HepG2 (cell line): Measurements from ENCODE around the gene SLC25A22. TPM values are rescaled to one million over a fixed set of nuclear protein-coding genes. Genes with fewer than 3 reads are reported as not detected.

Experiments
- ATAC-seq: fragments of 200-7000 bp; cut with Tn5 transposase; 3 replicates; pipeline ENCODE4 v1.9.1; 2020; ENCODE audit warnings: mild to moderate bottlenecking, moderate library complexity
- BruUV-seq: library from RNA; stranded (reverse); fragments of 400-500 nt; replicated peaks from 2 replicates; lab custom pipeline; 2021; lab: Mats Ljungman, UMichigan
- CTCF ChIA-PET: fragments of 300-600 bp; formaldehyde crosslinking; extraction: SDS; loops from one replicate; lab custom pipeline; 2021; ENCODE audit warnings: low total read pairs, inconsistent platforms, low intra/inter-chr PET ratio; lab: Yijun Ruan, JAX
- POLR2A ChIA-PET: fragments of 350-600 bp; sonication (Branson Sonifier 250); formaldehyde crosslinking; loops from one replicate; lab custom pipeline; 2020; ENCODE audit warnings: antibody characterized with exemption, inconsistent platforms; lab: Yijun Ruan, JAX
- DNase-seq: peaks from one replicate; pipeline ENCODE4 v3.0.0-alpha.2; 2015; ENCODE audit warnings: low spot score
- FAIRE-seq: peaks from 3 replicates; lab custom pipeline; 2011; peaks lifted over from hg19 to GRCh38; lab: Jason Lieb, UNC
- H2AFZ ChIP-seq: one replicate; pipeline ENCODE4 v1.6.1; 2011; ENCODE audit warnings: low read length, inconsistent platforms
- H3K27ac ChIP-seq: fragments of 300-600 bp; 3 replicates; pipeline ENCODE4 v1.8.0; 2011; ENCODE audit warnings: mixed run types, mild to moderate bottlenecking, mixed read lengths, low read length, inconsistent platforms; ENCODE audit not compliant: insufficient read depth; ENCODE audit errors: extremely low read length
- H3K27me3 ChIP-seq, 2 experiments: fragments of 200-600 bp in 1 of 2; 2 replicates in 1 of 2; 3 replicates in 1 of 2; pipeline versions ENCODE4 v1.6.0 to v1.8.0; 2011; ENCODE audit warnings: low read length in 2 of 2, mild to moderate bottlenecking in 2 of 2, moderate library complexity in 2 of 2, inconsistent platforms in 1 of 2; ENCODE audit not compliant: insufficient read depth in 2 of 2, control insufficient read depth in 1 of 2
- H3K36me3 ChIP-seq, 2 experiments: fragments of 200-600 bp in 1 of 2; replicated peaks in 1 of 2; 2 replicates in 1 of 2; 3 replicates in 1 of 2; pipeline versions ENCODE4 v1.5.1 to v1.8.0; 2011; ENCODE audit warnings: low read length in 2 of 2, inconsistent platforms in 1 of 2; ENCODE audit not compliant: insufficient read depth in 2 of 2, control insufficient read depth in 1 of 2
- H3K4me1 ChIP-seq: 2 replicates; pipeline ENCODE4 v1.5.1; 2012; ENCODE audit warnings: low read length, inconsistent platforms; ENCODE audit not compliant: insufficient read depth
- H3K4me2 ChIP-seq: 2 replicates; pipeline ENCODE4 v1.6.0; 2011; ENCODE audit warnings: low read depth, low read length, inconsistent platforms
- H3K4me3 ChIP-seq, 3 experiments: fragments of 200-600 bp in 1 of 3; sonication (generic), shearing (Covaris generic) in 1 of 3; replicated peaks in 1 of 3; 2 replicates each; pipeline ENCODE4 v1.5.1; 2011 to 2016; ENCODE audit warnings: low read length in 3 of 3, inconsistent platforms in 2 of 3, low read depth in 2 of 3, mild to moderate bottlenecking in 2 of 3, control low read depth in 1 of 3, mixed read lengths in 1 of 3; ENCODE audit not compliant: insufficient read depth in 1 of 3
- H3K79me2 ChIP-seq: one replicate; pipeline ENCODE4 v1.6.1; 2011; ENCODE audit warnings: low read length, inconsistent platforms; ENCODE audit not compliant: insufficient read depth
- H3K9ac ChIP-seq: 2 replicates; pipeline ENCODE4 v1.6.0; 2011; ENCODE audit warnings: mild to moderate bottlenecking, low read depth, low read length, inconsistent platforms; ENCODE audit not compliant: insufficient read depth
- H3K9me3 ChIP-seq: 2 replicates; pipeline ENCODE4 v1.5.1; 2012; ENCODE audit warnings: mild to moderate bottlenecking, low read length
- H4K20me1 ChIP-seq: 2 replicates; pipeline ENCODE4 v1.6.0; 2011; ENCODE audit warnings: inconsistent platforms, mild to moderate bottlenecking, low read length, moderate library complexity; ENCODE audit not compliant: insufficient read depth
- ATF4 ChIP-seq, 2 experiments: fragments of 450-650 bp in 1 of 2; sonication (generic) in 1 of 2; formaldehyde crosslinking; IDR thresholded peaks; 2 replicates each; pipeline versions ENCODE4 v1.5.0 to v1.8.0; 2020 to 2022; ENCODE audit warnings: mild to moderate bottlenecking in 1 of 2, missing genetic modification reagents in 1 of 2
- ATF5 ChIP-seq: sonication (generic); formaldehyde crosslinking; IDR thresholded peaks from 2 replicates; pipeline ENCODE4 v1.4.0; 2020; ENCODE audit warnings: mild to moderate bottlenecking, low read depth, missing genetic modification reagents
- CCDC6 ChIP-seq: sonication (generic); formaldehyde crosslinking; IDR thresholded peaks from 2 replicates; pipeline ENCODE4 v1.8.1; 2022; ENCODE audit warnings: mild to moderate bottlenecking, missing genetic modification reagents, moderate library complexity
- CHCHD3 ChIP-seq: sonication (generic); formaldehyde crosslinking; IDR thresholded peaks from 2 replicates; pipeline ENCODE4 v1.8.0; 2022; ENCODE audit warnings: mild to moderate bottlenecking, missing genetic modification reagents, moderate library complexity
- FIP1L1 ChIP-seq: fragments of 200-400 bp; formaldehyde crosslinking; IDR thresholded peaks from 2 replicates; pipeline ENCODE4 v1.6.1; 2018; ENCODE audit warnings: low read depth, mild to moderate bottlenecking, low read length, moderate library complexity, borderline replicate concordance; ENCODE audit not compliant: insufficient read depth
- FOXJ3 ChIP-seq: sonication (generic); formaldehyde crosslinking; IDR thresholded peaks from 2 replicates; pipeline ENCODE4 v1.4.0; 2020; ENCODE audit warnings: missing genetic modification reagents, mild to moderate bottlenecking, borderline replicate concordance
- HDAC6 ChIP-seq: fragments of 200-600 bp; sonication (generic); IDR thresholded peaks from 2 replicates; pipeline ENCODE4 v1.7.0; 2017; ENCODE audit warnings: mild to moderate bottlenecking, antibody characterized with exemption, low read length, low read depth
- KDM2A ChIP-seq: sonication (generic); formaldehyde crosslinking; IDR thresholded peaks from 2 replicates; pipeline ENCODE4 v1.4.0; 2020; ENCODE audit warnings: low read depth, missing genetic modification reagents, borderline replicate concordance
- POLR2AphosphoS2 ChIP-seq: IDR thresholded peaks from 2 replicates; pipeline ENCODE4 v1.6.1; 2011; ENCODE audit warnings: low read depth, low read length, improper control_type of control experiment
- POLR2AphosphoS5 ChIP-seq: IDR thresholded peaks from 2 replicates; pipeline ENCODE4 v1.6.1; 2012; ENCODE audit warnings: low read depth, low read length
- SMAD9 ChIP-seq: sonication (generic); formaldehyde crosslinking; IDR thresholded peaks from 2 replicates; pipeline ENCODE4 v1.5.1; 2020; ENCODE audit warnings: mild to moderate bottlenecking, missing genetic modification reagents
- SRSF4 ChIP-seq: fragments of 200-400 bp; formaldehyde crosslinking; IDR thresholded peaks from one replicate; pipeline ENCODE4 v1.6.1; 2018; ENCODE audit warnings: mild to moderate bottlenecking, low read depth, low read length, moderate library complexity; ENCODE audit not compliant: poor library complexity, severe bottlenecking
- ZC3H13 ChIP-seq: sonication (generic); formaldehyde crosslinking; IDR thresholded peaks from 2 replicates; pipeline ENCODE4 v1.8.1; 2023; ENCODE audit warnings: mild to moderate bottlenecking, missing genetic modification reagents, moderate library complexity
- ZFP37 ChIP-seq: sonication (generic); formaldehyde crosslinking; IDR thresholded peaks from 2 replicates; pipeline ENCODE4 v1.4.0; 2020; ENCODE audit warnings: missing genetic modification reagents, borderline replicate concordance
- ZNF207 ChIP-seq: fragments of 450-650 bp; IDR thresholded peaks from 2 replicates; pipeline ENCODE4 v1.6.1; 2016; ENCODE audit warnings: antibody characterized with exemption, borderline replicate concordance
- ZNF569 ChIP-seq: sonication (generic); formaldehyde crosslinking; IDR thresholded peaks from 2 replicates; pipeline ENCODE4 v1.5.0; 2020; ENCODE audit warnings: mild to moderate bottlenecking, missing genetic modification reagents, moderate library complexity, borderline replicate concordance
- WGBS: methylation state at CpG from one replicate; pipeline ENCODE4 v1.1.6; 2017; ENCODE audit warnings: low lambda C conversion rate; 5-methylcytosine and 5-hydroxymethylcytosine counted together
- in situ Hi-C: cut with HindIII; loops from 2 replicates; pipeline ENCODE4 v1.10.0; 2017; ENCODE audit warnings: low pct_unique_long_range_greater_than_20kb; ENCODE audit not compliant: extremely low pct_ligation_motif_present
- intact Hi-C: fragments of 100-400 bp; cut with micrococcal nuclease; formaldehyde crosslinking; loops from one replicate; pipeline ENCODE4 v1.10.0; 2022; ENCODE audit not compliant: unreplicated experiment
- polyA plus RNA-seq, 8 experiments: library from polyadenylated mRNA; depleted of rRNA in 3 of 8; stranded (reverse) in 7 of 8; unstranded in 1 of 8; fragments of >200 nt; fragmentation: Illumina TruSeq in 4 of 8; extraction: Trizol in 4 of 8; gene quantifications; 2 replicates each; pipeline versions ENCODE4 v1.2.1 to v1.2.3, GENCODE V29; 2011 to 2016; ENCODE audit warnings: low read depth in 4 of 8, missing spikeins in 1 of 8, mixed read lengths in 1 of 8; ENCODE audit not compliant: insufficient read depth in 1 of 8
- total RNA-seq, 5 experiments: library from RNA; depleted of rRNA; stranded (reverse); fragments of >200 nt; fragmentation: Illumina TruSeq; extraction: Trizol; gene quantifications; 2 replicates each; pipeline ENCODE4 v1.2.3, GENCODE V29; 2016; ENCODE audit warnings: low read depth in 1 of 5
- TF ChIP-seq, protein P1 (sequence below): sonication (generic); formaldehyde crosslinking; IDR thresholded peaks from 2 replicates; pipeline ENCODE4 v1.4.0; 2020; ENCODE audit warnings: missing genetic modification reagents

The SLC25A22 gene
- total and polyA plus RNA-seq, 2 of the 13 experiments (the other 11 are each of a cell fraction or from before 2014, with no cell fraction given), result 12.4 to 19.2 TPM

DNA sequence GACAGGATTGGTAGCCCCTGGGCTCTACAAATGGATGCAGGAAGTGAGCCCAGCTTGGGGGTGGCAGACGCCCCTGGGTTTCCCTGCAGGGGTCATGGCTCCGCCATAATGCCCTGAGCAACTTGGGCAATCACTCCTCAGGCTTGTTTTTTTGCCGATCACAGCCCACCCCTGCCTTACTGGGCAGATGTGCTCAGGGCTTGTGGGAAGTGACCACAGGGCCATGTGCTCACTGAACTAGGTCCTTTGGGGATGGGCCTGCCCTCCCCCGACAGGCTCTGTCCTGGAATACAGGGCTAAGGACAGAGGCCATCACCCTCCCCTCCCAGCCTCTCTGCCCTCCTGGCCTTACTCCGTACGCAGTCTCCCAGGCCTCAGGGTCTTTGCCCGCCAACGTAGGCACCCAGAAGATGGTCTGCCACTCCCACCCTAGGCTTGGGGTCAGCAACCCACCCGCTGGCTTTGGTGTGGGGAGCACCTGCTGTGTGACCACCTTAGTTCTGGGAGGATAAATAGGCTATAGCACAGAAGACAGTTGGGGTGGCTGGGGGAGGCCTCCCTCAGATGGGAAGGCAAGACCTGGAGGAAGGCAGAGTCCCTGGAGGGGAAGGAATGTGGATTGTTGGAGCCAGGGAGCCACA is 15.5 kb upstream of the SLC25A22 start:
- no peak for DNase-seq
- peaks cover 24% of the 10 kb centered on the region for H4K20me1 ChIP-seq
- H3K4me1 ChIP-seq, result peaks cover 37% of the 10 kb centered on the region
- ChIA-PET POLR2A (interaction anchor here (0.9 to 1.9 kb wide), 2 partner anchors 8 to 30 kb away, joined by 3 to 9 read pairs; no protein-coding TSS in a partner anchor), CTCF (no interaction called here)
- H3K4me2 ChIP-seq, result no peak overlapping the region
- H2AFZ ChIP-seq, result no peak overlapping the region
- in situ Hi-C loops, result no loop called here
- peaks cover 19 to 27% of the 10 kb centered on the region in 2 experiments for H3K36me3 ChIP-seq
- H3K9ac ChIP-seq, result no peak overlapping the region
- H3K27ac ChIP-seq, result no peak overlapping the region
- H3K9me3 ChIP-seq, result no peaks in the 10 kb centered on the region
- WGBS, result 88% methylated on average over 9 of the region's 9 CpGs
- H3K27me3 ChIP-seq, result no peaks in the 10 kb centered on the region; a peak in 1 of 5 replicates
- peaks cover 26% of the 10 kb centered on the region for H3K79me2 ChIP-seq
- FAIRE-seq, result no peak
- no peak for ATAC-seq
- intact Hi-C loops, result no loop called here
- no peak overlapping the region for H3K4me3 ChIP-seq
- no TSS peak for BruUV-seq
- 0 out of 2 replicates have a peak, but pooled peaks have one; percentile 59 for TF ChIP-seq ZC3H13 (CRISPR knock-in tag)
- TF ChIP-seq HDAC6, result no peak
- peak; percentile 33; the same call in 1 of the 2 replicates for TF ChIP-seq POLR2AphosphoS5
- TF ChIP-seq ATF4 (CRISPR knock-in tag; IDR thresholded peaks at IDR 0.05), result no peak
- peak; percentile 82; the same call in 1 of the 2 replicates for TF ChIP-seq POLR2AphosphoS2
- no peak for TF ChIP-seq ZNF569
- no peak for TF ChIP-seq FIP1L1
- TF ChIP-seq SMAD9 (CRISPR knock-in tag), result no peak; the same call in 1 of the 2 replicates
- TF ChIP-seq CHCHD3 (CRISPR knock-in tag), result no peak
- no peak for TF ChIP-seq CCDC6 (CRISPR knock-in tag)
- no peak for TF ChIP-seq SRSF4
- no peak for TF ChIP-seq ZNF207
- no peak for TF ChIP-seq ATF5 (CRISPR knock-in tag)
- TF ChIP-seq ZFP37 (CRISPR knock-in tag), result no peak
- peak; percentile 17; the same call in 1 of the 2 replicates for TF ChIP-seq KDM2A (CRISPR knock-in tag)
- TF ChIP-seq, protein P1, sequence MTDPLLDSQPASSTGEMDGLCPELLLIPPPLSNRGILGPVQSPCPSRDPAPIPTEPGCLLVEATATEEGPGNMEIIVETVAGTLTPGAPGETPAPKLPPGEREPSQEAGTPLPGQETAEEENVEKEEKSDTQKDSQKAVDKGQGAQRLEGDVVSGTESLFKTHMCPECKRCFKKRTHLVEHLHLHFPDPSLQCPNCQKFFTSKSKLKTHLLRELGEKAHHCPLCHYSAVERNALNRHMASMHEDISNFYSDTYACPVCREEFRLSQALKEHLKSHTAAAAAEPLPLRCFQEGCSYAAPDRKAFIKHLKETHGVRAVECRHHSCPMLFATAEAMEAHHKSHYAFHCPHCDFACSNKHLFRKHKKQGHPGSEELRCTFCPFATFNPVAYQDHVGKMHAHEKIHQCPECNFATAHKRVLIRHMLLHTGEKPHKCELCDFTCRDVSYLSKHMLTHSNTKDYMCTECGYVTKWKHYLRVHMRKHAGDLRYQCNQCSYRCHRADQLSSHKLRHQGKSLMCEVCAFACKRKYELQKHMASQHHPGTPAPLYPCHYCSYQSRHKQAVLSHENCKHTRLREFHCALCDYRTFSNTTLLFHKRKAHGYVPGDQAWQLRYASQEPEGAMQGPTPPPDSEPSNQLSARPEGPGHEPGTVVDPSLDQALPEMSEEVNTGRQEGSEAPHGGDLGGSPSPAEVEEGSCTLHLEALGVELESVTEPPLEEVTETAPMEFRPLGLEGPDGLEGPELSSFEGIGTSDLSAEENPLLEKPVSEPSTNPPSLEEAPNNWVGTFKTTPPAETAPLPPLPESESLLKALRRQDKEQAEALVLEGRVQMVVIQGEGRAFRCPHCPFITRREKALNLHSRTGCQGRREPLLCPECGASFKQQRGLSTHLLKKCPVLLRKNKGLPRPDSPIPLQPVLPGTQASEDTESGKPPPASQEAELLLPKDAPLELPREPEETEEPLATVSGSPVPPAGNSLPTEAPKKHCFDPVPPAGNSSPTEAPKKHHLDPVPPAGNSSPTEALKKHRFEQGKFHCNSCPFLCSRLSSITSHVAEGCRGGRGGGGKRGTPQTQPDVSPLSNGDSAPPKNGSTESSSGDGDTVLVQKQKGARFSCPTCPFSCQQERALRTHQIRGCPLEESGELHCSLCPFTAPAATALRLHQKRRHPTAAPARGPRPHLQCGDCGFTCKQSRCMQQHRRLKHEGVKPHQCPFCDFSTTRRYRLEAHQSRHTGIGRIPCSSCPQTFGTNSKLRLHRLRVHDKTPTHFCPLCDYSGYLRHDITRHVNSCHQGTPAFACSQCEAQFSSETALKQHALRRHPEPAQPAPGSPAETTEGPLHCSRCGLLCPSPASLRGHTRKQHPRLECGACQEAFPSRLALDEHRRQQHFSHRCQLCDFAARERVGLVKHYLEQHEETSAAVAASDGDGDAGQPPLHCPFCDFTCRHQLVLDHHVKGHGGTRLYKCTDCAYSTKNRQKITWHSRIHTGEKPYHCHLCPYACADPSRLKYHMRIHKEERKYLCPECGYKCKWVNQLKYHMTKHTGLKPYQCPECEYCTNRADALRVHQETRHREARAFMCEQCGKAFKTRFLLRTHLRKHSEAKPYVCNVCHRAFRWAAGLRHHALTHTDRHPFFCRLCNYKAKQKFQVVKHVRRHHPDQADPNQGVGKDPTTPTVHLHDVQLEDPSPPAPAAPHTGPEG, result no peak
- no peak for TF ChIP-seq FOXJ3 (CRISPR knock-in tag)
